HG03469 (cell line): Measurements from ENCODE around the gene C5orf58.
"Not testable (repeated sequence)": the region's sequence is repeated elsewhere in the genome, so short reads cannot be mapped to it uniquely, and the experiment has no call there.

ENCODE experiments used
- ATAC-seq: cut with Tn5 transposase; IDR thresholded peaks from one replicate; pipeline ENCODE4 v1.9.1; 2021; ENCODE audit warnings: mild to moderate bottlenecking, moderate library complexity, moderate number of reproducible peaks; ENCODE audit not compliant: unreplicated experiment

Gene C5orf58

DNA sequence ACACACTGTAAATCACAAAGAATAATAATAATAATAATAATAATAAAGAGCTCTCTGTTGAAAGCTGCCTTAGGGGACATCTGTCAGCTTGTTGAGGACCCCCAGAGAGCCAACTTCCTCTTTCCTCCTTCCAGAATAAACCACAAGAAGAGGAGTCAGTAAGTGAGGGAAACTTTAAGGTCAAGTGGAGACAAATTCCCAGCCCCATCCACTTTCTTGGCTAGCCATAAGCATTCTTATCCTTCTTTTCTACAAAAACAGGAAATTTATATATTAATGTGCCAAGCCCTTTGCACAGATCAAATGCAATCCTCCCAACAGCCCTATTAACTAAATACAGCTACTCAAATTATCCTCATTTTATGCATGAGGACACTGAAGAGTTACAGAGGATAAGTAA, 9.4 kb upstream of the C5orf58 start:
- ATAC-seq: no peak

GRCh38 chr5:170223906-170224305, 8.9 kb upstream of the C5orf58 start:
- no peak for ATAC-seq

- no peak for ATAC-seq
Measured at GRCh38 chr5:170225326-170226128, 7.3 kb upstream of the C5orf58 start.

GRCh38 chr5:170226129-170226615, 6.6 kb upstream of the C5orf58 start:
- ATAC-seq: no peak

- ATAC-seq: no peak
Measured at GRCh38 chr5:170226661-170227060, 6.1 kb upstream of the C5orf58 start.

GRCh38 chr5:170228762-170229435, 3.9 kb upstream of the C5orf58 start:
- no peak for ATAC-seq

- ATAC-seq: no peak
Measured at GRCh38 chr5:170233358-170233892, 640 bp downstream of the C5orf58 start.

DNA sequence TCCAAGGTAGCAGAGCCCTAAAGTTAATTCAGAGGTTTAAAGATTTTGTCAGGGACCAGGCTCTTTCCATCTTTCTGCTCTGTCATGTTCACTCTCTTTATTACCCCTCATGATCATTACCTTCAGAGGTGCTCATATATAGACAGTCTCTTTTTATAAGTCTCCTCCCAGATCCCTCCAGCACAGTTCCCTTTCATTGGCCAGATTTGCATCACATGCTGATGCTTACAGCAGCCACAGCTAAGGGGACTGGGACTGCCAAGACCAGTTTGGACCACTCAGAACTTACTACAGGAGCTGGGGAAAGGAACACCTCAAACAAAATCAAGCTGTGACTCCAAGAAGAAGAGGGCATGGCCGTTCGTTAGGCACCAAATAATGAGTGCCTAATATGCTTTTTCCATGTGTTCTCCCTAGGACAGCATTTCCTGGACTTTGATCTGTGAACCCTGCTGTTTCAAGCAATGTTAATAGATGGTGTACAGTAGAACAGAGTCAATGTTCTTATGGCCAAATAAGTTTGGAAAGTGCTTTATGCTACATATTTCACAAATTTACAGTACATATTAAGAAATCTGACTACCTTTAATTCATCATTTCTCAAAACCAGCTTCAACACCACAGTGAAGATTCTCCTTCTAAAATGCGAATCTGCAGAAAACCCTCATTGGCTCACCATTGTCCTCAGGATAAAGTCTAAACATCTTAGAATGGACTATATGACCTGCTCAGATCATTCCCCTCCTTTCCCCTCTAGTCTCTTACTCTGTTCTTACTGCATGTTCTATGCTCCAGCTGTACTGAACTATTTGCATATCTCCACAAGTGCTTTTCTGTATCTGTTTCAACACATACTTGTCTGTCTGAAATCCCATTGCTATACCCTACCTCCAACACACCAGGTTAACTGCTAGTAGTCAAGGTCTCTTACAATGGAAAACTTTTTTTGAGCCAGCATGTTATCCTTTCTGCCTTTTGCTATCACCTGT, 3.4 kb downstream of the C5orf58 start:
- ATAC-seq: no peak

DNA sequence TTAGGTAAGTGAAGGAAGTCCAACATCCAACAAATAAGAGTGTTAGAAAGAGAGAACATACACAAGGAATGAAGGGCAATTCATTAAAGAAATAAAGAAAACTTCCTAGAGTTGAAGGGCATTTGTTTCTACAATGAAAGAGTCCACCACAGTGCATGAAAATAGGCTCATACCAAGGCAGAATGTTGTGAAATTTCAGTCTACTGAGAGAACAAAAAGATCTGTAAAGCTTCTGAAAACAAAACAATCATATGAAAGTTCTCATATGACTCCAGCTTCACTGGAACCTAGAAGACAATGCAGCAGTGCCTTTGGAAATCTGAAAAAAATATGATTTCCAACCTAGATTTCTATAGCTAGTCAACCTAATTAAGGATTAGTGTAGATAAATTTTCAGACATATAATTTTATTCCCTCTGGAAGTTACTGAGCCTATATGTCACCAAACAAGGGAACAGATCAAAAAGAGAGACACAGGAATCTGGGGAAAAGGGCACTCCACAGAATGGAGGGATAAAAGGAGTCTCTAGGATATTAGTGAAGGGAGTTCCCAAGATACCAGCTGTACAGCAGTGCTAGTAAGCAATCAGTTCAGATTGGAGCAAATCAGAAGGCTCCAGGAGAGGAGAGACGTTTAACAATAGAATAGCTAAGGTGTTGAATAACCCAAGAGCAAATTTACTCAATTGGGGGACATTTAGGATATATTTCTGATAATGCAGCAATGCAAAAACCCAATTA, 5.8 kb downstream of the C5orf58 start:
- ATAC-seq: no peak

- ATAC-seq: not testable (repeated sequence)
Measured at GRCh38 chr5:170245436-170245835, 12.7 kb downstream of the C5orf58 start.

DNA sequence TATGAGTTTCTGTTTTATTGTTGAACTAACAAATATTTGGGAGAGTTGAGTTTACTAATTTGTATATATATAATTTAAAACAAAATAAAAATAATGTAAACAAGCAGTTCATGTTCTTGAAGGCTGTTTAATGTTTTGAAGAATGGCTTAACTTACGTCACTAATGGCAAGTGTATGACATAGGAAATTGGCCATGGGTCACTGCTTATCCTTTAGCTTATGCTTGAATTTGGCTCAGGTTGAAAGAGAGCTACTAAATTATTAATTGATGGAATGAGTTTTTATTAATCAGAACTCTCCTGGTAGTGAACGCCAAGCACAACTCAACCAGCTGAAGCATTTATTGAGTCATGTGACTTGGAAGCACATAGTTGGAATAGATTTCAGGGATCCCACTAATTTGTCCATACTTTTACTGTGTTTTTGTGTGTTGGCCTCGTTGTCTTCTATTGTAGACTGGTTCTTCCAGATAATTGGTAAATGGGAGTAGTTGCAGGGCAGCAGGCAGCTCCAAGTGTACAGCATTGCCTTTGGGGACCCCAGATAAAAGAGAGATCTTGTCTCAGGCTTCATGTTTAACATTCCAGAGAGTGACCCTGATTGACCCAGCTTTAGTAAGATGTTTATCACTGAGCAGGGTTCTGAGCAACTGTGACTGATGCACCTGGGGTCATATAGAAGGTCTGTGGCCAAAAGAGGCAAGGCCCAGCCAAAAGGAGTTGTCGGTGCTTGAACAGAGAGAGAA, 13.5 kb downstream of the C5orf58 start:
- no peak for ATAC-seq

- ATAC-seq: no peak
Measured at GRCh38 chr5:170247363-170247762, 14.6 kb downstream of the C5orf58 start.

DNA sequence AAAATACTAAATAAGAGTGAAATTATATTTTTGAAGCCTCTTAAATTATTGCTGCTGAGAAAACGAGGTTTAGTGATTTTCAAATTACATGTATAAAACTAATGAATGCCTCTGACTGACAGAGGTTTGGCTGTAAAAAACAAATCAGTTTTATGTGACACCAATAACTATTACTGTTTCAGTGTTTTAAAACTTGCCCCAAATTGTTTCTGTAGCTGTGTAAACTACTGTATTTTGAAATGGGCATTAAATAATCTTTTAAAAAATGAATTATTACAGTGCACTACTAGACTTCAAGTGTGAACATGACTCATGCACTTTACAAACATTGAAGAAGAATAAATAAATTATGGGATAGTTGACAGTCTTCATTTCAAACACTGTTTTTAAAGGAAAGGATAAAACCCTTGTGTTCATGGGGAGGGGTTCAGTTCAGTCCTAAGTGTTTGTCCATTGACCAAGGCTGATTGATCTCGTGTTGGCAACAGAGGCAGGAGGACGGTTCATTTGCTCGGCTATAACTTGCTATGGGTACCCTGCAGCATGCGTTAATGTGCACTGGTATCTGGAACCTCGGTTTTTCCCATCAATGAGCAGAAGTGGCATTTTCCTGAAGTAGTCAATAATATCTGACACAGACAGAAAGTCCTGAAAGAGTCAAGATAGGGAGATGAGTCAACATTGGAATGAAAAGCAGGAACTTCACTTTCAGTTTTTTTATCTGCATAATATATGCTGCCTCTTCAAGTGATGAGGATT, 15.6 kb downstream of the C5orf58 start:
- no peak for ATAC-seq

DNA sequence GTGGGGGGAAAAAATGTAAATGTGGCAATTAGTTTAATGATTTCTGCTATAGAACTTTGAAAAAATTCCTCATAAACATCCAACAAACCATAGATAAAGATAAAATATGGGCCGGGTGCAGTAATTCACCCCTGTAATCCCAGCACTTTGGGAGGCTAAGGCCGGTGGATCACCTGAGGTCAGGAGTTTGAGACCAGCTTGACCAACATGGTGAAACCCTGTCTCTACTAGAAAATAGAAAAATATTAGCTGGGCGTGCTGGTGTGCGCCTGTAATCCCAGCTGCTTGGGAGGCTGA, 16.1 kb downstream of the C5orf58 start:
- not testable (repeated sequence) for ATAC-seq

- ATAC-seq: no peak
Measured at GRCh38 chr5:170249355-170249754, 16.6 kb downstream of the C5orf58 start.

DNA sequence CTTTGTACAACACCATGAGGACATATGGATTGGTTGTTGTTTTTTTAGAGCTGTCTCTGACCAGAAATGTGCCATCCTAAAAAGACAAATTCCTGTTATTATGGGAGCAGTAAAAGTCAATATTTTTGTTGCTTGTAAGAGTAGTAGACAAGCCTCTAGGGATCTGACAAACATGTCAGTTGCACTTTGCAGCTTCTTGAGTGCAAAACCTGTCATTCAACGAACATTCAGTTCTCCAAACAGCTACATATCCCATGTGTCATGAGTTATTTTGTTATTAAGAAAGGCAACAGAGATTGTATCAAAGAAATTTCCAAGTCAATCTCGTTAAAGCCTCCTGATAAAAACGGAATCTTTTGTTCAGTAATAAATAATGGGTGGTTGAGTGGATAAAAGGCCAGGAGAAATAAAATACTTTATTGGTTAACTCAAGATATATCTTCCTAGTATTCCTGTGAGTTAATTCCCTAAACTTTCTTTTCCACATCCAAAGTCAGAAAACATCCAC, 18.1 kb downstream of the C5orf58 start:
- no peak for ATAC-seq

- ATAC-seq: no peak
Measured at GRCh38 chr5:170251462-170251861, 18.7 kb downstream of the C5orf58 start.

DNA sequence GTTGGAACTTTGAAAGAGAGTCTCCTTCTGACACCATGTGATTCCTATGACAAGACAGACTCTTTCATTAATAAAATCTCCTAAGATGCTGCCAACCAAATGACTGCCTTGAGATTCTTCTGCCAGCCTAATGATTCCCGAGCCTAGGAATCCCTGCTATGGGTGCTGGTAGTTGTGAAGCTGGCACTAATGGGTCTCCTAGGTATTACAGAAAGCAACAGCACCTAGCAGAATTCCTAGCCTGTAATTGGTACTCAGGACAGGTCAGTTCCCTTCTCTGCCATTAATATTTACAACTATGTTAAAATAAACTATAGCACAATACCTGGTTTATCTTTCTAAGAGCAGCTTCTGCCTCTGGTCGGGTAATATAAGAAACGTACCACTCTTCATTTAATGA, 19.3 kb downstream of the C5orf58 start:
- ATAC-seq: no peak
